T-helper 22 cell (primary cell): ENCODE results near the gene GSE1.

Experiments used
- DNase-seq: peaks from one replicate; pipeline ENCODE4 v3.0.0-alpha.2; 2020; ENCODE audit warnings: low read depth

GSE1 gene

DNA sequence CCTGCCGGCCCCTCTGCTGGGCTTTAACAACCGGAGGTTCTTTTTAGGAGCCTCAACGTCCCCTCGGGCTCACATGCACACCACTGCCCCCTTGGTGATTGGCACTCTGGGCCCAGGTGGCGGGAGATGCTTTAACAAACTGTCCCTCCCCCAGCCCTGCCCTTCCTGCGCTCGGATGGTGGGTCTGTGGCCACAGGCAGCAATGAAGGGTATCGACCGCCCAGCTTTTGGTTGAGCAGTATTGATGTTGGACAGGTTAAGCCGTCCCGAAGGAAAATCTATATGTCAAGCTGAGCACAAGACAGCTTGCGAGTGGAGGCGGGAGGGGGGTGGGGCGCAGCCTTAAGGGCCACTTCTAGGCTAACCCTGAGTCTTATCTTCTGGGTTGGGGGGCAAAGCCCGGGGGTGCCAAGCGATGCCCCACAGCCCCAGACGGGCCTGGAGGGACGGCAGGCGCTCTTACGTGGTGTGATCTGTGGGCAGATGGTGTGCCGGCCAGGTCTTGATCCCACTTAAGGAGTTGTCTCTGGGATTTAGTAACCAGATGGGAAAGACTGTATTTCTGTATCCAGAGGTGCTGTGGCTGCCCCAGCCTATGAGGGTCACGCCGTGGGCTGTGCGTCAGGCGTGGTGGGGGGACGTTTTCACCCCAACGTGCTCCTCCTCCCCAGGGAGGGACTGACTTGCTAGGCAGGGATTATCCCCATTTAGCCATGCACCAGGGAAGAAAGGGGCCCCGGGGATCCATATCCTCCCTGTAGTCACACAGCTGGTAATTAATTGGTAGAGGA lies 6.2 kb downstream of the GSE1 start:
- DNase-seq, result no peak

DNA sequence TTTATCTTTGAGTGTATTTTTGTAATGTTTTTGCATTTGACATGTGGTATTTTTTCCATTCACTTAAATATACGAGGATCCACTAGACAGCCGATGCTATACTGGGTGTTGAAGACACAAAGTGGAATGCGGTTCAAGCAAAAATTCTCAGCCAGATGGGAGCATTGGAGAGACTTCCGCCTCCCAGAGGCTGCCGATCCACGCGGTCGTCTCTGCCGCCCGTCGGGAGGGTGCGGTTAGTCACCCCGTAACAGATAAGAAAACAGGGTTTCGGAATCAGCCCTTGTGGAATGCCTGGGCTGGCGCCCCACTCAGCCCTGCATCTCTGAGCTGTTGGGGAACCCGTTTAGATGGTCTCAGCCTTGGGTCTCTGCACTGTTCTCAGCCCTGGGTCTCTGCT lies 7.3 kb downstream of the GSE1 start:
- no peak for DNase-seq

DNA sequence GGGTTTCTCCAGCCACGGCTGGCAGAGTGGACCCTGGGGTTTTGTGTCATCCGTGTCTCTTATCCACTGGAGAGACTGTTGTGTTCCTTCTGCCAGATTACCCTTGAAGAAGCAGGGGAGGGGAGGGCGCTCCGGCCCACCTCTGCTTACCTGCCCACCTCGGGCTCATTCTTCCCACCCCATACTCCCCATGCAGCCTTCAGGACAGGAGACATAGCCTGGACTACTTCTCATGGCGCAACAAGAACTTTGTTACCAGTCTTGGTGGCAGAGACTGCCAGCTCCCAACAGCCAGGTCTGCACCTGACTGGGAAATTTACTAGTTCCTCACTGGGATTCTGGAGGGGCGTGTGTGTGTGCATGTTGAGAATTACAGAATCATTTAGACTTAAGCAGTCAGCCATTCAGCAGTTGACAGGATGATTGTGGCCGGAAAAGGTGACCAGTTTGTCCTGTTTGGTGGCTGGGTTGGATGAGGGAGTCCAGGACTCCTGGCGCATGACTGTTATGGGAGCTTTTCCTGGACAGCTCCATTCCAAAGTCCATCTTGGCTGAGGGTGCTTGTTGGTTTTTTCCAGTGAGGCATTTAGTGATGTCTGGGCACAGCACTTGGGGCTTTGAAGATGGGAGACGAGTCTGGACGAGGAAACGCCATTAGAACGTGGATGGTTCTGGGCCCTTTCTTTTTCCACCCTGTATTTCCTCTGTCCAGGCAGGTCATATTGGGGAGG lies 8.7 kb downstream of the GSE1 start:
- no peak for DNase-seq

DNA sequence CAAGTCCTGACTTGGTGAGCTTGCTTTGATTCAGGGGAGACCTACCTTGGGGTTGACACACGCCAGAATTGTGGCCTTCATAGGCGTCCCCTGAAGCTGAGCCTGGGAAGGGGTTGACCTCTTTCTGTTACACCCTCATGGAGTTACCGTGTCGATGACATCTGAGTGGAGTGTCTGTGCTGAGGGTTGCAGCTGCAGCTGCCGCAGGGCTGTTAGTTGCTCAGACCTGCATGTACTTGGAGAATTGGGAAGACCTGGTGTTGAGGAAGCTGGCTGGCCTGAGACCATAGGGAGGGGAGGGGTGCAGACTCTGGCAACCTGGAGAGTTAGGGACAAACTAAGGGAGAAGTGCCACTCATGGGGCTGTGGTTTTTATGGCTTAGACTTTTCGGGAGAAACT lies 9.6 kb downstream of the GSE1 start:
- DNase-seq, result no peak

DNA sequence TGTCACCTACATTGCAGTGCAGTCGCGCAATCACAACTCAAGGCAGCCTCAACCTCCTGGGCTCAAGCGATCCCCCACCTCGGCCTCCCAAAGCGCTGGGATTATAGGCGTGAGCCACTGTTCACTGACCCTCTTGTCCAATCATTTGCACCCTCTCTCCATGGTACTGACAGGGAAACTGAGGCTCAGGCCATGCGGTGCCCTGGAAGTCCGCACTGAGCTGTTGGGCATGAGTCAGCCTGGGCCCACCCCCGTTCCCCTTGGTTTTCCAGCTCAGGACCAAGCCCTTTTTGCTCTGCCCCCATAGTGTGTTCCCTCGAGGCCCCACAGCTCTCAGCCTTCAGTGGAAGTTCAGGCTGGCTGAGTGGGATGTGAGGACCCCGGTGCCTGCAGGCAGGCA lies 10.1 kb downstream of the GSE1 start:
- no peak for DNase-seq

DNA sequence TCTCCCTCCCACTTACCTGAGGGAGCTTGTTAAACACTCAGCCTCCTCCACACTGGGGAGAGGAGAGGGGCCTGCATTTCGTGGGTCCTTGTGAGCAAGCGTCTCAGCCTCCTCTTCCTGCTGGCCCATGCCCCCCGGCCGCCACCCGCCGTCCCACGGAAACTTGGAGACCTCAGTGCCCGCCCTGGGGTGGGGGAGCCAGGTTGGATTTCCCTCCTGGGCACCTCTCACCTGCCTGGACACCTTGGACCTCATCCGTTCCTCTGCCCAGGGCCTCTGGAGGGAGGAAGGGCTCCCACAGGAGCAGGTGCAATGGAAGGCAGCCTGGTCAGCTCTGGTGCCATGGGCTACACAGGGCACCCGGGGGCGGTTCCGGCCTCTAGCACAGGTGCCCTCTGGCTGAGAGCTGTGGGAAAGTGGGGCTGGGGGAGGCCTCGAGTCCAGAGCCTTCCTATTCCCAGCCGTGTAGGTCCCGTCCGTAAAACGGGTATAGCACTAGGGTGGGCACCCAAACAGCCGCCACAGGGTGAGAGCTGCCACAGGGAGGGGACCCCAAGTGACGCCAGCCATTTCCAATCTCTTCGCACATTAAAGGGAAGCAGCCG lies 11.0 kb downstream of the GSE1 start:
- no peak for DNase-seq

DNA sequence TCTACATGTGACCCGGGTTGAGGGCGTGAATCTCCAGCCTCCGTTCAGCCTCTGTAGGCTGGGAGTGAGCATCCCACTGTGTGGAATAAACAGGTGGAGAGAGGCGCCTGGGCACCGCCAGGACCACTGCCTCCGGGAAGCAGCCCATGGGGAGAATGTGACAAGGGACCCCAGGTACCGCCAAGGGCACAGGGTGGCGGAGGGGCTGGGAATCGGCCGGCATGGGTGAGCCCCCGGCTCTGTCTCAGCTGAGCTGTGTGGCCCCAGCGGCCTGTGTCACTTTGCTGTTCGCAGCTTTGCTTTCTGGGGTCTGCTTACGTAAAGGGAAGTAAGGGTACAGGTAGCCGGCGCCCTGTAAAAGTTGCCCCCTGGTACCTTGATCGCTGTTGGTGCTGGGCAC lies 11.5 kb downstream of the GSE1 start:
- DNase-seq, result no peak

DNA sequence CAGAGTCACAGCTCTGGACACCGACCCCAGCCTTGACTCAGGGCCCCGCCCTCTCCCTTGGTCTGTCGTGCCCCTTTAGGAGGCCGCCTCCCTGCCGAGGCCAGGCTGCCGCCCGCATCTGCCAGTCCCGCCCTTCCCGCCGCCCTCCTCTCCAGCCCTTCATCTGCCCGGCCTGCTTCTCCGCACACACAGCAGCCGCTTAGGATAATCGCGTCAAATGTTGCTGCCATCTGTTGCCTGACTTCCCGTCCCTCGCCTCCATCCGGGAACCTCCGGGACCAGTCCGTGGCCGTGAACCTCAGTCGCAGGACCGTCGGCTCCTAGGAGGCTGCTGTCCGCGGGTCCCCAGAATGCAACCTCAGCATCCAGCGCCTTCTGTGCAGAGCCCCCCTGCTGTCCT lies 11.9 kb downstream of the GSE1 start:
- DNase-seq, result no peak

DNA sequence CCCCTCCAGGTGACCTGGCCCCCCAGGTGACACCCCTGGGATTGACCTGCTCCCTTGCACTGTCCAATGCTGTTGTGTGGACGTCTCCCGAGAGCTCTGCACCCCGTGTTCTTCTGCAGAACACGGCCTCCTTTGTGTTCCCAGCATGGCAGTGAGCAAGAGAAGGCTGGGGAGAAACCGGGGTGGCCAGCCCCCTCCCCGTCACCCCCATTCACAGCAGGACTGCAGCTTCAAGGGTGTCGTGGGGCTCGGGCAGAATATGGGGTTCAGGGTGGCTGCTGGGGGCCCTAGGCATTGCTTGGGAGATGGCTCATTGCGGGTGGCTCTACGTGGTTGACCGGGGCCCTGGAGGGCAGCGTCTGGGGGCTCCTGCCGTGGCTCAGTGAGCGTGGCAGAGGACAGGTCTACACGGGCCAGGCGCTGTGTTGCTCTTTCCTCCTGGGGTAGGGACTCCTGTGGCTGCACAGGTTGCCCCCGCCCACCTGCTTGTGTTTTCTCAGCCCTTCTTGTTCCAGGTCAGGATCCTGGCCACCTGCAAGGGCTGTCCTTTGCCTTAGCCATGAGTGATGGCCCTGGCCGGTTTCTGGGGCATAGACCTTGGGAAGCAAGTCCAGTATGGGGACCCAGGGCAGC lies 12.5 kb downstream of the GSE1 start:
- DNase-seq, result no peak

DNA sequence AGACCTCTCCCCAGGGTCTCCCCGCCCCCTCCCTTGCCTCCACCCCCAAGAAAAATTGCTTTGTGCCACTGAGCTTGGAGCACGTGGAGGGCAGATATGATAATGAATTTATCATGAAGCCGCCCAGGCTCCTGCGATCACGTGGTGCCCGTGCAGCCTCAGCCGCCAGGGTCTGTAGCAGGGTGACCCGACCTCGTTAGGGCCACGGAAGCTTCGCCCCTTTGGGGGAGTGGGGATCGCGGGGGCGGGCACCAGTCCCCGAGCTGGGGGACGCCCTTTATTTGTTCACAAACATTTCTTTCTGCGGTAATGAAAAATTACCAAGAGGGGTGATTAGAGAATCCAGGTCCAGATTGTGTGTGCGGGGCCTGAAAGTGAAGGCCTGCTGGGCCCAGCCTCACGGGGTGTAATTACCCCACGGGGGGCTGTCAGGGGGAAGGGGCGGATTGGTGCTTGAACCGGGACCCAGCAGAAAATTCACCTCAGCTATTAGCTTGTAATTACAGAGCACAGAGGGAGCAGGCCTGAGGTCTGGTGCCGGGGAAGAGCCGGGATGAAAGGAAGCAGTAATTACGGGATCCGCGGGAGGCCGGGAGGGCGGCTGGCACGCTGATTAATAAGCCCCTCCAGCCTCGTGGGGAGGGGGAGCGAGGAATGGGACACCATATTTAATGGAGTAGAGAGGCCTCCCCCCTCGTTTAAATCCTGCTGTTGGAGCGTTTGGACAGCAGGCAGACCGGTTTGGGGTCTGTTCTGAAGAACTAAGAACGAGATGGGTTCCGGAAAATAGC lies 13.3 kb downstream of the GSE1 start:
- no peak for DNase-seq

DNA sequence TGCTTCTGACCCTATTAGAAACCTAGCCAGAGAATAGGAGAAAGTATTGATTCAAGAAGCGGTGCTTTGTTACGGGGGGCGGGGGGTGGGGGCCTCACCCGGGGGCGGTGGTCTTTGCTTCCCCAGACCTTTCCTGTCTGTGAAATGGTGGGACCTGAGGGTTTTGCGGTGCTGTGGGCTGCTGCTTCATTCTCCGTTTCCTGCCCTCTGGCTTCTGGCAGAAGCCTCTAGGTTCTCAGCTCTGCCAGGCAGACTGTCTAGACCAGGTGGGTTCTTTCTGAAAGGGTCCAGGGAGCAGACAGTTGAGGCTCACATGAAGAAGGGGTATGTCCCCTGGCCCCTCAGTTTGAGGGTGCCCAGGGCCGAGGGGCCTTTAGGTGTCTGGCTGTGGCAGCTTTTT lies 14.0 kb downstream of the GSE1 start:
- no peak for DNase-seq

DNA sequence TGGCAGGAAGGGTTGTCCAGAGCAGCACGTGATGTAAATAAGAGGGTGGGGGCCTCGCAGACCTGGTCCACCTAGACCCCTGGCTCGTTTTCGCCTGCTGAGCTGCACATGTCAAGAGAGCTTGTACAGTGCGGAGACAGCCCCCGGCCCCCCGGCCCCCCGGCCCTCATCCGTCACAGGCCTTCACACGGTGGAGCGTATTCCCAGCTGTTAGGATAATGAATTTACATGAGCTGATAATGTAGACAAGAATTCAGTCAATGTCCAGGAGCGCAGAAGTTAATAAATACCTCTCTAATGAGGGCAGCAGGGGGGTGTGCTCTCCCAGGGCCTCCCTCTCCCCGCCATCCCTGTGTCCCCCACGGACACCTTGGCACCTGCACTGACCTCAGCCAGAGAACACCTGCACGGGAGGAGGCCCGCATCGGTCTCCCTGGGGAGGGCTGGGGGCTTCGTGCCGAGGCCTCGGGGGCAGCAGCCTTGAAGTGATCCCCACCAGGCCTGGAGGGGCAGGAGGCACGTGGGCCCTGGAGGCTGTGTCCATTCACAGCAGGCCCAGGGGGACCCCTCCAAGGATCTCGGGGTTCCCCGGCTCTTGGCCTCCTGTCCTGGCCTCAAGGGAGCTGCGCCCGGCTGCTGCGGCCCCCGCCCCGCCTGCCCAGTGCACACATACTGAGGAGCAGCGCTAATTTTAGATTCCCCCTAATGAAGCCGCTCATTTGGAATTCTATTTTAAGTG lies 14.6 kb downstream of the GSE1 start:
- DNase-seq, result no peak

DNA sequence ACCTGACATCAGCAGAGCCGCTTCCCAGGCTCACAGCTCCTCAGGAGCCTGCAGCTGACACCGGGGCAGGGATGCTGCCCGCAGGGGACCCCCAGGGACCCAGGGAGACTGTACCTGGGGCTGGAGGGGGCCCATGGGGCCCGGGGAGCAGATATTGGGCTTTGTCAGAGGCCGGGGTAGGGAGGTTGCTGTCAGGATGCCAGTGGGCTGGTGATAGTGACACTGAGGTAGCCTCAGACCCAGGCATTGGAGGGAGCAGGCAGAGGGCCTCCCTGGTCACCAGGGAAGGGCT lies 15.1 kb downstream of the GSE1 start:
- DNase-seq, result no peak

DNA sequence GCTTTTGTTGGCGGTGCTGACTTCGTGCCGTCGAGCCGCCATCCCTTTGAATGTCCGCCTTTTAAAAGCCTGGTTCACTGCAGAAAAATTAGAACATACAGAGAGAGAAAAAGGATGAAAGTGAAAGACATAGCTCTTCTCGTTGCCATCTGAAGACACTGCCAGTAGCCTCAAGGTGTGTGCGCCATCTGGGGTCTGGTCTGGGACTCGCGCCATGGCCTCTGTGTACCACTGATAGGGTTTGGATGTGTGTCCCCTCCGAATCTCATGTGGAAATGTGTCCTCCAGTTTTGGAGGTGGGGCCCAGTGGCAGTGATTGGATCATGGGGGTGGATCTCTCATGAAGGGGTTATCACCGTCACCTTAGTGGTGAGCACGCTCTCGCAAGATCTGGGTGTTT lies 15.5 kb downstream of the GSE1 start:
- DNase-seq, result no peak

DNA sequence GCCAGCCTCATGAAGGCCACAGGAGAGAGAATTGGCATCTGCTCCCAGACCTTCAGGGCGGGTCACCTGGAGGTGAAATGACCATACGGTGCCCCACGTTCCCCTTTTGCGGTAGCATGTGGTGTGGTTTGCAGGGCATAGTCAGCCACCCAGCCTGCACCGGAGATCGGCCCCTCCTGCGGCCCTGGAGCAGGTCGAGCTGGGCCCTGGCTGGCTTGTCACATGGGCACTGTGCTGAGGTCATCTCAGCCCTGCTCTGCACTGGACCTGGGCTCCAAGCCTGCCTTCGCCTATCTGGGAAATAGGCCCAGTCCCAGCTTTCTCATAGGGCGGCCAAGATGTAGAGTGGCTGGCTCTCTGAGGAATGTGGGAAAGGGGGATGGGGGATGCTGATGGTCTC lies 16.2 kb downstream of the GSE1 start:
- DNase-seq, result no peak

DNA sequence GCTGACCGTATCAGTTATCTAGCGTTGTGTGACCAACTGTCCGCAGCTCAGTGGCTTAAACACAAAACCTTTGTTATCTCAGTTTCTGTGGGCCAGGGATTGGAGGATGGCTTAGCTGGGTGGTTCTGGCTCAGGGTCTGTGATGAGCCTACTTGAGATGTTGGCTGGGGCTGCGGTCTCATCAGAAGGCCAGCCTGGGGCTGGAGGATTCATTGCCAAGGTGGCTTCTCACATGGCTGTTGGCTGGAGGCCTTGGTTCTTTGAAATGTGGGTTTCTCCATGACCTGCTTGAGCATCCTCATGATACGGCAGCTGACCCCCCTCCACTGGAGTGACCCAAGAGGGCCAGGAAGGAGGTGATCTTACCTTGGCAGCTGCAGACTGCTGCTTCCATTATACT lies 16.7 kb downstream of the GSE1 start:
- no peak for DNase-seq

DNA sequence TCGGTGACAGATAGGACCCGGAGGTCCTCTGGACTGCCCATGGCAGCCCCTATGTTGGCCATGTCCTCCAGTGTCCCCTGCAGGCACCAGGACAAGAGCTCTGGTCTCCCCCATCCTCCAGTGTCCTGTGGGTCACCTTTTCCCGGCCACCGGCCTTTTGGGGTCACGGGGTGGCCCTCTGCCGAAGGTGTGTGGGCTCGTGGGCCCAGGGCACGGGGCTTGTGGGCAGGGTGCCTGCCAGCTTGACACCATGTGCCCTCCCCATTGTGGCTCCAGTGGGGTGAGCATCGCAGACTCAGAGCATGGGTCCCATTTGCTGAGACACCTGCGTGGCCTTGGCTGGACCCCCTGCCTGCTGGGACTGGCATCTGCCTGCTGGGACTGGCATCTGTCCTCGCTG lies 18.1 kb downstream of the GSE1 start:
- no peak for DNase-seq

DNA sequence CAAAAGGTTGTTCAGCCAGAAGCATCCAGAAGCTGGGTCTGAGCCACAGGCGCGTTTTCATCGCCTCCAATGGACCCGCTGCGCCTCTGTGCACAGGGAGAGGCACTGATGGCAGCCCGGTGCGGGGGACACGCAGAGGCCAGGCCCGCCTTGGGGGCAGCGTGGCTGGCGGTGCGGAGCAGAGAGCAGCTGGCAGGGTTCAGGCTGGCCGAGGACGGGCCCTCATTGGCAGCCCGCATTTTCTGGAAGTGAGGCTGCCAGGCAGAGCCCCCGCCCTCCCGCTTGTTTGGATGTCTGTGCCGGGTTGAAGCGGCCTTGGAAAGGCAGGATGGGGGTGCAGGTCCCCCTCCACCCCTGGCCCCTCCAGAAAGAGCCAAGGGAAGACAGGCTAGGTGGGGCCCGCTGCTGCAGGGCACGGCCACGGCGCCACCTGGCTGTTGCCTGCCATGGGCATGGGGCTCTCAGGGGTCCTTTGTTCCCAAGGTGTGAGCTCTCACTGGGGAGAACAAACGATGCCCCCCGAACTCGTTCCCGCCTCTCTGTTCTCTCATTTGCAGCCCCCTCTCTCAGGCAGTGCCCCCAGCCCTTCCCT lies 18.8 kb downstream of the GSE1 start:
- no peak for DNase-seq

DNA sequence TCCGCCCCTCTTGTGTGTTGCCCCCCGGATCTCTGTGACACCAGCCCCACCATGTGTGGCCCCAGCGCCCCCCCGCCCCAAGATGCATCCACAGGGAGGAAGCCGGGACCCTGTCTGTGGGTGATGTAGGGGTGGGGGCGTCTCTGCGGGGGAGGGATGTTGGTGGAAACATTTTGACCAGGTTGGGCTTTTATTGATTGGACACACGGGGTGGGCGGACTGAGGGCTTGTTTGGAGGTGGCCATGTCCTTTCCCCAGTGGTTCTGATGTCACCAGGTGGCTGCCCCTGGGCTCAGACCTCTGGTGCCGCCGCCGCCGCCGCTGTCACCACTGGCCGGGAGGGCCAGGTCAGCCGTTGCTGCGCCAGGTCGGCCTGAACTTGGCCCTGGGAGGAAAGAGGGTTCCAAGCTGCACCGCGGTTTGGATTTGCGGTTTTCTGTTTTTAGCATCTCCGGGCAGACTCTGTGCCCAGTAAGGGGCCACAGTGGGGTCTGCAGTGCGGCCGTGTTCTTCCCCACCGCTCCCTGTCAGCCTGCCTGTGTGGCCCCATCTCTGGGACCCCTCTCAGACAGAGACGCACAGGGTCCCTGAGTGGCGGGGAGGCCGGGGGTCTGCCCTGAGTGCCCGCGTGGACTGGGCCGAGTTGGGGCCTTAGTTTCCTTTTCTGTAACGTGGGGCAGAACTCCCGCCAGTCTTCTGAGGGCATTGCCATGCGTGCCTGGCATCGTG lies 19.8 kb downstream of the GSE1 start:
- DNase-seq, result no peak

DNA sequence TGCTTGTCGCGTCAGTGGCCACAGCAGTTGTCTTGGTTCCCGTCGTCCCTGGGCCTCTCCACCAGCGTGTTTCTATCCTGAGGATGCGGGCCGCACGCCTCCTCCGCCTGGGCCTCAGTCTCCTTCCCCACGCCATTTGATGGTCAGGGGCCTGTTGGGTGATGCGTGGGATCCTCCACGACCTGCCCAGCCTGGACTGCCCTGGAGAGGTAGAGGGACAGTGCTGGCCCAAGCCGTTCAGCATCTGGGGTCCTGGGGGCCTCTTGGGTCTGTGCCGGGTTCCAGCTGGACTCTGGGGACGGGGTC lies 20.3 kb downstream of the GSE1 start:
- DNase-seq, result no peak

DNA sequence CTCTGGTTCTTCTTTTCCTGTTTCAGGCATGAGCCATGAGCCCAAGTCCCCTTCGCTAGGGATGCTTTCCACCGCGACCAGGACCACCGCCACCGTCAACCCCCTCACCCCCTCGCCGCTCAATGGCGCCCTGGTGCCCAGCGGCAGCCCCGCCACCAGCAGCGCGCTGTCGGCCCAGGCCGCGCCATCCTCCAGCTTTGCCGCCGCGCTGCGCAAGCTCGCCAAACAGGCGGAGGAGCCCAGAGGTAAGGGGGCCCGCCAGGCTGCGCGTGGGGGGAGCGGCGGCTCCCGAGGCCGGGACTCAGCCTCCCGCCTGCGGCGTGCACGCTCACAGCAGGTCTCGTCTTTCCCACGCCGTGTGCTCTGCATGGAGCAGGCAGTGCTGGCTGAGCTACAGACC lies 20.8 kb downstream of the GSE1 start:
- DNase-seq, result no peak
